HCT116 (cell line): ENCODE data around the gene NF1.

Experiments
- ATF3 ChIP-seq: IDR thresholded peaks from 2 replicates; pipeline ENCODE4 v1.6.1; 2012
- CTCF ChIP-seq, 3 experiments: fragments of 200-600 bp in 1 of 3; sonication (generic) in 1 of 3; IDR thresholded peaks in 2 of 3; conservative IDR thresholded peaks in 1 of 3; 2 replicates each; pipeline ENCODE4 v1.5.1; 2012 to 2017; ENCODE audit warnings: low read depth in 2 of 3, low read length in 2 of 3, antibody characterized with exemption in 1 of 3, borderline replicate concordance in 1 of 3, control low read depth in 1 of 3, mild to moderate bottlenecking in 1 of 3, mixed read lengths in 1 of 3, mixed run types in 1 of 3, moderate library complexity in 1 of 3; ENCODE audit not compliant: insufficient read depth in 1 of 3
- EZH2 ChIP-seq: fragments of 200-600 bp; sonication (generic); IDR thresholded peaks from 2 replicates; pipeline ENCODE4 v1.6.1; 2017; ENCODE audit warnings: antibody characterized with exemption, mixed run types
- JUND ChIP-seq: IDR thresholded peaks from 2 replicates; pipeline ENCODE4 v1.6.1; 2012
- MAX ChIP-seq: IDR thresholded peaks from 2 replicates; pipeline ENCODE4 v1.6.1; 2012
- POLR2A ChIP-seq: IDR thresholded peaks from 2 replicates; pipeline ENCODE4 v1.7.0; 2011; ENCODE audit warnings: borderline replicate concordance; ENCODE audit not compliant: insufficient read depth, insufficient read length; ENCODE audit errors: extremely low read depth
- POLR2AphosphoS5 ChIP-seq: IDR thresholded peaks from 2 replicates; pipeline ENCODE4 v1.6.1; 2011; ENCODE audit warnings: mild to moderate bottlenecking, low read depth, low read length, moderate library complexity
- RAD21 ChIP-seq: IDR thresholded peaks from 2 replicates; pipeline ENCODE4 v1.6.1; 2012; ENCODE audit warnings: low read depth, mild to moderate bottlenecking
- REST ChIP-seq: IDR thresholded peaks from 2 replicates; pipeline ENCODE4 v1.6.1; 2012; ENCODE audit warnings: low read depth
- SIN3A ChIP-seq: IDR thresholded peaks from 2 replicates; pipeline ENCODE4 v1.6.1; 2012; ENCODE audit warnings: low read depth
- SP1 ChIP-seq: IDR thresholded peaks from 2 replicates; pipeline ENCODE4 v1.6.1; 2012; ENCODE audit warnings: low read depth
- YY1 ChIP-seq: IDR thresholded peaks from 2 replicates; pipeline ENCODE4 v1.6.1; 2011; ENCODE audit warnings: low read length, low read depth, moderate library complexity, mild to moderate bottlenecking; ENCODE audit not compliant: insufficient replicate concordance; ENCODE audit errors: extremely low read depth

- TF ChIP-seq SP1 (no peak), MAX (no peak), CTCF (IDR thresholded peaks at IDR 0.05 in 2 of 3, conservative IDR thresholded peaks at IDR 0.05 in 1 of 3; ENCODE audit: borderline replicate concordance in 1 of 3, insufficient read depth in 1 of 3, low read depth in 2 of 3, low read length in 2 of 3) (no peak), RAD21 (no peak), POLR2A (no peak), EZH2 (no peak), ATF3 (no peak), POLR2AphosphoS5 (no peak), YY1 (no peak), JUND (no peak), REST (no peak), SIN3A (no peak)
These were observed 16.4 kb downstream of the NF1 start for GRCh38 chr17:31111183-31111582.
